GM23338 (cell line): ENCODE measurements around the gene FAM9A. TPM values are rescaled to one million over a fixed set of nuclear protein-coding genes. Genes with fewer than 3 reads are reported as not detected.
"Not testable (repeated sequence)": the region's sequence is repeated elsewhere in the genome, so short reads cannot be mapped to it uniquely, and the experiment has no call there.

Experiments used
- ATAC-seq: fragments of 200-7000 bp; cut with Tn5 transposase; 3 replicates; pipeline ENCODE4 v1.9.1; 2020
- DNase-seq: peaks from one replicate; pipeline ENCODE4 v3.0.0-alpha.2; 2015; ENCODE audit warnings: low spot score
- H2AFZ ChIP-seq: fragments of 200-600 bp; sonication (generic); 2 replicates; pipeline ENCODE4 v1.8.0; 2016; ENCODE audit warnings: antibody characterized with exemption, mild to moderate bottlenecking, moderate library complexity
- H3F3A ChIP-seq: fragments of 200-600 bp; sonication (generic); replicated peaks from 2 replicates; pipeline ENCODE4 v1.8.0; 2017; ENCODE audit warnings: antibody characterized with exemption, mixed run types, low read depth
- H3K27ac ChIP-seq: fragments of 200-600 bp; sonication (generic); 2 replicates; pipeline ENCODE4 v1.6.1; 2016; ENCODE audit warnings: low read depth
- H3K27me3 ChIP-seq: fragments of 200-600 bp; sonication (generic); 2 replicates; pipeline ENCODE4 v1.8.0; 2016; ENCODE audit warnings: mild to moderate bottlenecking, mixed run types, moderate library complexity; ENCODE audit not compliant: insufficient read depth
- H3K36me3 ChIP-seq: fragments of 200-600 bp; sonication (generic); 2 replicates; pipeline ENCODE4 v1.8.0; 2016; ENCODE audit warnings: mild to moderate bottlenecking; ENCODE audit not compliant: insufficient read depth
- H3K4me1 ChIP-seq: fragments of 200-600 bp; sonication (generic); 2 replicates; pipeline ENCODE4 v1.8.0; 2016; ENCODE audit warnings: mild to moderate bottlenecking, moderate library complexity; ENCODE audit not compliant: insufficient read depth
- H3K4me2 ChIP-seq: fragments of 200-600 bp; sonication (generic); 2 replicates; pipeline ENCODE4 v1.7.1; 2017; ENCODE audit warnings: mixed run types
- H3K4me3 ChIP-seq: fragments of 200-600 bp; sonication (generic); 2 replicates; pipeline ENCODE4 v1.6.1; 2016; ENCODE audit warnings: mixed run types
- H3K79me2 ChIP-seq: fragments of 200-600 bp; sonication (generic); replicated peaks from 2 replicates; pipeline ENCODE4 v1.8.0; 2017; ENCODE audit warnings: mild to moderate bottlenecking; ENCODE audit not compliant: insufficient read depth
- H3K9me2 ChIP-seq: fragments of 200-600 bp; sonication (generic); 2 replicates; pipeline ENCODE4 v1.8.0; 2017; ENCODE audit not compliant: insufficient read depth
- H4K20me1 ChIP-seq: fragments of 200-600 bp; sonication (generic); replicated peaks from 2 replicates; pipeline ENCODE4 v1.8.0; 2017; ENCODE audit warnings: mild to moderate bottlenecking; ENCODE audit not compliant: insufficient read depth
- H3K27ac Mint-ChIP-seq: 2 replicates; pipeline ENCODE4 v1.8.0; 2020; ENCODE audit warnings: inconsistent platforms, mild to moderate bottlenecking, moderate library complexity, mixed read lengths
- H3K27me3 Mint-ChIP-seq: 3 replicates; pipeline ENCODE4 v1.8.0; 2022; ENCODE audit warnings: low read depth, mild to moderate bottlenecking, moderate library complexity, mixed read lengths, inconsistent platforms; ENCODE audit not compliant: insufficient read depth, poor library complexity
- H3K36me3 Mint-ChIP-seq: 3 replicates; pipeline ENCODE4 v1.8.0; 2021; ENCODE audit warnings: low read depth, mild to moderate bottlenecking, inconsistent platforms, moderate library complexity, mixed read lengths
- H3K4me1 Mint-ChIP-seq: 3 replicates; pipeline ENCODE4 v1.8.0; 2020; ENCODE audit warnings: mild to moderate bottlenecking, inconsistent platforms, mixed read lengths
- H3K4me3 Mint-ChIP-seq: 3 replicates; pipeline ENCODE4 v1.8.0; 2021; ENCODE audit warnings: moderate library complexity, mild to moderate bottlenecking, inconsistent platforms, mixed read lengths
- H3K9me3 Mint-ChIP-seq: 3 replicates; pipeline ENCODE4 v1.8.0; 2020; ENCODE audit warnings: moderate library complexity, mild to moderate bottlenecking, inconsistent platforms, mixed read lengths
- CREB1 ChIP-seq: fragments of 250-450 bp; sonication (Bioruptor Pico); IDR thresholded peaks from 2 replicates; pipeline ENCODE4 v1.5.0; 2020; ENCODE audit warnings: low read depth, mild to moderate bottlenecking, moderate library complexity
- ETS1 ChIP-seq: IDR thresholded peaks from 2 replicates; pipeline ENCODE4 v1.6.1; 2016; ENCODE audit warnings: antibody characterized with exemption
- EZH2 ChIP-seq: fragments of 200-600 bp; sonication (generic); IDR thresholded peaks from one replicate; pipeline ENCODE4 v1.8.0; 2017; ENCODE audit warnings: antibody characterized with exemption, mild to moderate bottlenecking, low read depth; ENCODE audit not compliant: unreplicated experiment
- JUNB ChIP-seq: IDR thresholded peaks from one replicate; pipeline ENCODE4 v1.6.1; 2016; ENCODE audit warnings: antibody characterized with exemption; ENCODE audit not compliant: unreplicated experiment
- POLR2AphosphoS5 ChIP-seq: IDR thresholded peaks from 2 replicates; pipeline ENCODE4 v1.6.1; 2016; ENCODE audit warnings: antibody characterized with exemption, low read depth
- polyA plus RNA-seq: library from polyadenylated mRNA; unstranded; fragments of >200 nt; fragmentation: Nextera tagmentation; extraction: Ambion mirVana; gene quantifications from 2 replicates; pipeline ENCODE4 v1.2.1, GENCODE V29; 2016
- total RNA-seq: library from RNA; depleted of rRNA; stranded (reverse); fragments of >200 nt; shearing (Covaris generic); gene quantifications from 2 replicates; pipeline ENCODE4 v1.2.3, GENCODE V29; 2014
- TF ChIP-seq, protein P1 (sequence below): IDR thresholded peaks from one replicate; pipeline ENCODE4 v1.6.1; 2018; ENCODE audit warnings: antibody characterized with exemption; ENCODE audit not compliant: unreplicated experiment
- TF ChIP-seq, protein P2 (sequence below), 2 experiments: fragments of 200-600 bp in 1 of 2; sonication (generic) in 1 of 2; conservative IDR thresholded peaks; 2 replicates each; pipeline versions ENCODE4 v1.5.1 to v1.6.1; 2016 to 2017; ENCODE audit warnings: antibody characterized with exemption in 2 of 2, low read depth in 2 of 2, mild to moderate bottlenecking in 2 of 2, moderate library complexity in 1 of 2

FAM9A gene
- total and polyA plus RNA-seq, 2 experiments from 2014 or later: not detected

- TF ChIP-seq EZH2: no peak
- TF ChIP-seq, protein P1, sequence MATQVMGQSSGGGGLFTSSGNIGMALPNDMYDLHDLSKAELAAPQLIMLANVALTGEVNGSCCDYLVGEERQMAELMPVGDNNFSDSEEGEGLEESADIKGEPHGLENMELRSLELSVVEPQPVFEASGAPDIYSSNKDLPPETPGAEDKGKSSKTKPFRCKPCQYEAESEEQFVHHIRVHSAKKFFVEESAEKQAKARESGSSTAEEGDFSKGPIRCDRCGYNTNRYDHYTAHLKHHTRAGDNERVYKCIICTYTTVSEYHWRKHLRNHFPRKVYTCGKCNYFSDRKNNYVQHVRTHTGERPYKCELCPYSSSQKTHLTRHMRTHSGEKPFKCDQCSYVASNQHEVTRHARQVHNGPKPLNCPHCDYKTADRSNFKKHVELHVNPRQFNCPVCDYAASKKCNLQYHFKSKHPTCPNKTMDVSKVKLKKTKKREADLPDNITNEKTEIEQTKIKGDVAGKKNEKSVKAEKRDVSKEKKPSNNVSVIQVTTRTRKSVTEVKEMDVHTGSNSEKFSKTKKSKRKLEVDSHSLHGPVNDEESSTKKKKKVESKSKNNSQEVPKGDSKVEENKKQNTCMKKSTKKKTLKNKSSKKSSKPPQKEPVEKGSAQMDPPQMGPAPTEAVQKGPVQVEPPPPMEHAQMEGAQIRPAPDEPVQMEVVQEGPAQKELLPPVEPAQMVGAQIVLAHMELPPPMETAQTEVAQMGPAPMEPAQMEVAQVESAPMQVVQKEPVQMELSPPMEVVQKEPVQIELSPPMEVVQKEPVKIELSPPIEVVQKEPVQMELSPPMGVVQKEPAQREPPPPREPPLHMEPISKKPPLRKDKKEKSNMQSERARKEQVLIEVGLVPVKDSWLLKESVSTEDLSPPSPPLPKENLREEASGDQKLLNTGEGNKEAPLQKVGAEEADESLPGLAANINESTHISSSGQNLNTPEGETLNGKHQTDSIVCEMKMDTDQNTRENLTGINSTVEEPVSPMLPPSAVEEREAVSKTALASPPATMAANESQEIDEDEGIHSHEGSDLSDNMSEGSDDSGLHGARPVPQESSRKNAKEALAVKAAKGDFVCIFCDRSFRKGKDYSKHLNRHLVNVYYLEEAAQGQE: no peak
- no peak for TF ChIP-seq JUNB
- TF ChIP-seq, protein P2, sequence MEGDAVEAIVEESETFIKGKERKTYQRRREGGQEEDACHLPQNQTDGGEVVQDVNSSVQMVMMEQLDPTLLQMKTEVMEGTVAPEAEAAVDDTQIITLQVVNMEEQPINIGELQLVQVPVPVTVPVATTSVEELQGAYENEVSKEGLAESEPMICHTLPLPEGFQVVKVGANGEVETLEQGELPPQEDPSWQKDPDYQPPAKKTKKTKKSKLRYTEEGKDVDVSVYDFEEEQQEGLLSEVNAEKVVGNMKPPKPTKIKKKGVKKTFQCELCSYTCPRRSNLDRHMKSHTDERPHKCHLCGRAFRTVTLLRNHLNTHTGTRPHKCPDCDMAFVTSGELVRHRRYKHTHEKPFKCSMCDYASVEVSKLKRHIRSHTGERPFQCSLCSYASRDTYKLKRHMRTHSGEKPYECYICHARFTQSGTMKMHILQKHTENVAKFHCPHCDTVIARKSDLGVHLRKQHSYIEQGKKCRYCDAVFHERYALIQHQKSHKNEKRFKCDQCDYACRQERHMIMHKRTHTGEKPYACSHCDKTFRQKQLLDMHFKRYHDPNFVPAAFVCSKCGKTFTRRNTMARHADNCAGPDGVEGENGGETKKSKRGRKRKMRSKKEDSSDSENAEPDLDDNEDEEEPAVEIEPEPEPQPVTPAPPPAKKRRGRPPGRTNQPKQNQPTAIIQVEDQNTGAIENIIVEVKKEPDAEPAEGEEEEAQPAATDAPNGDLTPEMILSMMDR (conservative IDR thresholded peaks at IDR 0.05; ENCODE audit: low read depth in 2 of 2): no peak
- TF ChIP-seq POLR2AphosphoS5: no peak
- TF ChIP-seq CREB1 (CRISPR knock-in tag): no peak
- no peak for TF ChIP-seq ETS1
These were observed 41.2 kb downstream of the FAM9A start (continued) for GRCh38 chrX:8760021-8760420.

DNA sequence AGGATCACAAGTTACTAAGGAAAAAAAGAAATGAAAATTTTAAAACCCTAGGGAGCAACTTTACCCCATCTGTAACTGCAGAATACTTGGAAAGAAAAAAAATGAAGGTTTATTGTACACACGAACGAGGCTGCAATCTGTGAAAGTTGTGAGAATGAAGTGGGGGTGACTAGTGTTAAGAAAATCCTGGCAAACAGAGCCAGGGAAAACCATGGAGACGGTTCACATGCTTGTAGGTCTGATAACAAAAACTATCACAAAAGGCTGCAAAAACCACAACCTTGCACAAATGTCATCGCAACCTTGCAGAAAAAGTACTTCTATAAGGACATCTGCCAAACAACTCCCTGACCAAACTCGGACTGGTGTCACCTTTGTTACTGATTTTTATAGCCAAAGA, 42.5 kb downstream of the FAM9A start:
- not testable (repeated sequence) for H3K27me3 ChIP-seq, H3K9me3 Mint-ChIP-seq, H2AFZ ChIP-seq, H3K79me2 ChIP-seq, H3F3A ChIP-seq, H3K4me2 ChIP-seq, H3K36me3 Mint-ChIP-seq, H3K4me1 Mint-ChIP-seq, H3K9me2 ChIP-seq, DNase-seq, H3K27me3 Mint-ChIP-seq, H3K4me3 Mint-ChIP-seq, H3K27ac ChIP-seq, H4K20me1 ChIP-seq, H3K36me3 ChIP-seq, H3K4me3 ChIP-seq, H3K27ac Mint-ChIP-seq, ATAC-seq, H3K4me1 ChIP-seq

GRCh38 chrX:8757609-8758389, 43.4 kb downstream of the FAM9A start:
- not testable (repeated sequence) for H3K27ac ChIP-seq, H3K27me3 ChIP-seq, H2AFZ ChIP-seq, H3K9me2 ChIP-seq, H3K4me3 Mint-ChIP-seq, DNase-seq, H3K4me3 ChIP-seq, H3K4me1 Mint-ChIP-seq, H3K27ac Mint-ChIP-seq, H3K79me2 ChIP-seq, H3K9me3 Mint-ChIP-seq, ATAC-seq, H3F3A ChIP-seq, H4K20me1 ChIP-seq, H3K4me1 ChIP-seq, H3K36me3 Mint-ChIP-seq, H3K27me3 Mint-ChIP-seq, H3K36me3 ChIP-seq, H3K4me2 ChIP-seq
